WTC11 (cell line): Measurements from ENCODE around the gene EBF3. TPM values are rescaled to one million over a fixed set of nuclear protein-coding genes. Genes with fewer than 3 reads are reported as not detected.

Experiments
- ATAC-seq: fragments of 200-7000 bp; cut with Tn5 transposase; 2 replicates; pipeline ENCODE4 v1.10.0; 2021; ENCODE audit warnings: mild to moderate bottlenecking, moderate library complexity
- CTCF ChIA-PET: fragments of 300-600 bp; sonication (Branson Sonifier 250); formaldehyde crosslinking; loops from one replicate; lab custom pipeline; 2021; ENCODE audit warnings: antibody characterized with exemption; lab: Charles Lee
- POLR2A ChIA-PET: fragments of 350-600 bp; sonication (Branson Sonifier 250); formaldehyde crosslinking; loops from one replicate; lab custom pipeline; 2021; ENCODE audit warnings: antibody characterized with exemption; lab: Charles Lee
- DNase-seq: peaks from one replicate; pipeline ENCODE4 v3.0.0; 2021; ENCODE audit warnings: low spot score
- H3K27ac Mint-ChIP-seq: 2 replicates; pipeline ENCODE4 v1.8.0; 2021; ENCODE audit warnings: mixed read lengths
- H3K27me3 Mint-ChIP-seq: 2 replicates; pipeline ENCODE4 v1.8.0; 2021; ENCODE audit warnings: low read depth, mild to moderate bottlenecking, moderate library complexity, mixed read lengths
- H3K36me3 Mint-ChIP-seq: 2 replicates; pipeline ENCODE4 v1.8.0; 2021; ENCODE audit warnings: mixed read lengths
- H3K4me1 Mint-ChIP-seq: 2 replicates; pipeline ENCODE4 v1.8.0; 2022; ENCODE audit warnings: mixed read lengths
- H3K4me3 Mint-ChIP-seq: 2 replicates; pipeline ENCODE4 v1.8.0; 2021; ENCODE audit warnings: mild to moderate bottlenecking, moderate library complexity, mixed read lengths
- H3K9me3 Mint-ChIP-seq: 2 replicates; pipeline ENCODE4 v1.8.0; 2021; ENCODE audit warnings: mixed read lengths
- CDX4 ChIP-seq: fragments of 250-450 bp; sonication (Bioruptor Pico); IDR thresholded peaks from 2 replicates; pipeline ENCODE4 v1.9.0; 2021; ENCODE audit warnings: moderate library complexity, mild to moderate bottlenecking, inconsistent platforms, borderline replicate concordance
- ERG ChIP-seq: fragments of 250-450 bp; sonication (Bioruptor Pico); IDR thresholded peaks from 2 replicates; pipeline ENCODE4 v1.8.0; 2021; ENCODE audit warnings: mild to moderate bottlenecking
- ESRRA ChIP-seq: sonication (generic); formaldehyde crosslinking; IDR thresholded peaks from 2 replicates; pipeline ENCODE4 v1.8.1; 2022; ENCODE audit warnings: mild to moderate bottlenecking, missing genetic modification reagents, borderline replicate concordance
- FOXJ3 ChIP-seq: sonication (generic); formaldehyde crosslinking; IDR thresholded peaks from 2 replicates; pipeline ENCODE4 v1.9.0; 2021; ENCODE audit warnings: missing genetic modification reagents, mild to moderate bottlenecking, borderline replicate concordance
- FOXK1 ChIP-seq: sonication (generic); formaldehyde crosslinking; IDR thresholded peaks from 2 replicates; pipeline ENCODE4 v1.8.0; 2022; ENCODE audit warnings: mild to moderate bottlenecking, moderate library complexity, missing genetic modification reagents
- GABPB1 ChIP-seq: sonication (generic); formaldehyde crosslinking; IDR thresholded peaks from 2 replicates; pipeline ENCODE4 v1.8.1; 2023; ENCODE audit warnings: mild to moderate bottlenecking, missing genetic modification reagents
- NFE2L1 ChIP-seq: sonication (generic); formaldehyde crosslinking; IDR thresholded peaks from 2 replicates; pipeline ENCODE4 v1.8.1; 2023; ENCODE audit warnings: missing genetic modification reagents
- OVOL2 ChIP-seq: fragments of 250-450 bp; sonication (Bioruptor Pico); IDR thresholded peaks from 2 replicates; pipeline ENCODE4 v1.9.0; 2021; ENCODE audit warnings: mild to moderate bottlenecking, borderline replicate concordance
- PRRX2 ChIP-seq: fragments of 250-450 bp; sonication (Bioruptor Pico); IDR thresholded peaks from 2 replicates; pipeline ENCODE4 v1.8.0; 2021; ENCODE audit warnings: mild to moderate bottlenecking
- RORB ChIP-seq: fragments of 250-450 bp; sonication (Bioruptor Pico); IDR thresholded peaks from 2 replicates; pipeline ENCODE4 v1.9.0; 2021; ENCODE audit warnings: mild to moderate bottlenecking
- SOX15 ChIP-seq: fragments of 250-450 bp; sonication (Bioruptor Pico); IDR thresholded peaks from 2 replicates; pipeline ENCODE4 v1.9.0; 2021; ENCODE audit warnings: mild to moderate bottlenecking
- TCF7 ChIP-seq: sonication (generic); formaldehyde crosslinking; IDR thresholded peaks from 2 replicates; pipeline ENCODE4 v1.8.0; 2022; ENCODE audit warnings: mild to moderate bottlenecking, low read depth, missing genetic modification reagents, moderate library complexity
- ZNF423 ChIP-seq: fragments of 250-450 bp; sonication (Bioruptor Pico); IDR thresholded peaks from 2 replicates; pipeline ENCODE4 v2.1.2; 2022; ENCODE audit warnings: mild to moderate bottlenecking, moderate library complexity
- total RNA-seq: library from RNA; stranded (reverse); gene quantifications from 3 replicates; pipeline ENCODE4 v1.2.3, GENCODE V29; 2021
- TF ChIP-seq, protein P1 (sequence below): fragments of 250-450 bp; sonication (Bioruptor Pico); IDR thresholded peaks from 2 replicates; pipeline ENCODE4 v1.9.0; 2021; ENCODE audit warnings: mild to moderate bottlenecking
- TF ChIP-seq, protein P2 (sequence below): sonication (generic); formaldehyde crosslinking; IDR thresholded peaks from 2 replicates; pipeline ENCODE4 v1.8.1; 2023; ENCODE audit warnings: mild to moderate bottlenecking, missing genetic modification reagents, moderate library complexity
- TF ChIP-seq, protein P3 (sequence below): sonication (generic); formaldehyde crosslinking; IDR thresholded peaks from 2 replicates; pipeline ENCODE4 v1.8.1; 2022; ENCODE audit warnings: mild to moderate bottlenecking, moderate library complexity, missing genetic modification reagents
- TF ChIP-seq, protein P4 (sequence below): sonication (generic); formaldehyde crosslinking; IDR thresholded peaks from 2 replicates; pipeline ENCODE4 v1.8.0; 2023; ENCODE audit warnings: missing genetic modification reagents
- TF ChIP-seq, protein P5 (sequence below): sonication (generic); formaldehyde crosslinking; IDR thresholded peaks from 2 replicates; pipeline ENCODE4 v1.8.0; 2023; ENCODE audit warnings: missing genetic modification reagents, mild to moderate bottlenecking, borderline replicate concordance
- TF ChIP-seq, protein P6 (sequence below): sonication (generic); formaldehyde crosslinking; IDR thresholded peaks from 2 replicates; pipeline ENCODE4 v1.8.0; 2022; ENCODE audit warnings: mild to moderate bottlenecking, missing genetic modification reagents

Gene EBF3
- total RNA-seq, 1 experiment from 2014 or later, result 1.2 TPM

DNA sequence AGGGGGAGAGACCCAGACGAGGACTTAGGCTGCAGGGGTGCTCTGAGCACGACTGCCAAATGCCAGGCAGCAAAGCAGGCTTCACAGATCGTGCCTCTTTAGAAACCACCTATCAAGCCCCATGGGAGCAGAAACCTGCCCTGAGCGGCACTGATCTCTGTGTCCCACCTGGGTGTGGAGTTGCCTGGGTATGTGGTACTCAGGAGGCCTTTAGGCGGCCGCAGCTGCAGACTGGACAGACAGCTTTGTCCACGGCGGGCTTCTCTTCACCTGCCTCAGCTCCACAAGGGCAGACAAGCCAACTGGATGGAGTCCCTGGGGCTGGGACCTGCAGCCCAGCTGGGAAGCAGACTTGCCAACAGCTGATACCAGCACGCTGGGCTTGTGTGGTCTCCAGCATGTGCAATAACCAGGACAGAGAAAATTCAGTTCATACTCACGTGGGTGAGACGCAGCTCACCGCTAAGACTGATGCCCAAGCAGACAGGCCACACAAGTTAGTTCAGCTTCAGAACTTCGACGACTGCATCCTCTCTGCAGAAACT is 163.2 kb downstream of the EBF3 start:
- peaks cover 36% of the 10 kb centered on the region for H3K9me3 Mint-ChIP-seq
- ATAC-seq, result no peak
- TF ChIP-seq NFE2L1 (CRISPR knock-in tag), result no peak
- TF ChIP-seq, protein P1, sequence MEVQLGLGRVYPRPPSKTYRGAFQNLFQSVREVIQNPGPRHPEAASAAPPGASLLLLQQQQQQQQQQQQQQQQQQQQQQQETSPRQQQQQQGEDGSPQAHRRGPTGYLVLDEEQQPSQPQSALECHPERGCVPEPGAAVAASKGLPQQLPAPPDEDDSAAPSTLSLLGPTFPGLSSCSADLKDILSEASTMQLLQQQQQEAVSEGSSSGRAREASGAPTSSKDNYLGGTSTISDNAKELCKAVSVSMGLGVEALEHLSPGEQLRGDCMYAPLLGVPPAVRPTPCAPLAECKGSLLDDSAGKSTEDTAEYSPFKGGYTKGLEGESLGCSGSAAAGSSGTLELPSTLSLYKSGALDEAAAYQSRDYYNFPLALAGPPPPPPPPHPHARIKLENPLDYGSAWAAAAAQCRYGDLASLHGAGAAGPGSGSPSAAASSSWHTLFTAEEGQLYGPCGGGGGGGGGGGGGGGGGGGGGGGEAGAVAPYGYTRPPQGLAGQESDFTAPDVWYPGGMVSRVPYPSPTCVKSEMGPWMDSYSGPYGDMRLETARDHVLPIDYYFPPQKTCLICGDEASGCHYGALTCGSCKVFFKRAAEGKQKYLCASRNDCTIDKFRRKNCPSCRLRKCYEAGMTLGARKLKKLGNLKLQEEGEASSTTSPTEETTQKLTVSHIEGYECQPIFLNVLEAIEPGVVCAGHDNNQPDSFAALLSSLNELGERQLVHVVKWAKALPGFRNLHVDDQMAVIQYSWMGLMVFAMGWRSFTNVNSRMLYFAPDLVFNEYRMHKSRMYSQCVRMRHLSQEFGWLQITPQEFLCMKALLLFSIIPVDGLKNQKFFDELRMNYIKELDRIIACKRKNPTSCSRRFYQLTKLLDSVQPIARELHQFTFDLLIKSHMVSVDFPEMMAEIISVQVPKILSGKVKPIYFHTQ (CRISPR knock-in tag), result no peak
- TF ChIP-seq, protein P2, sequence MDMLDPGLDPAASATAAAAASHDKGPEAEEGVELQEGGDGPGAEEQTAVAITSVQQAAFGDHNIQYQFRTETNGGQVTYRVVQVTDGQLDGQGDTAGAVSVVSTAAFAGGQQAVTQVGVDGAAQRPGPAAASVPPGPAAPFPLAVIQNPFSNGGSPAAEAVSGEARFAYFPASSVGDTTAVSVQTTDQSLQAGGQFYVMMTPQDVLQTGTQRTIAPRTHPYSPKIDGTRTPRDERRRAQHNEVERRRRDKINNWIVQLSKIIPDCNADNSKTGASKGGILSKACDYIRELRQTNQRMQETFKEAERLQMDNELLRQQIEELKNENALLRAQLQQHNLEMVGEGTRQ (CRISPR knock-in tag), result no peak
- no peak for TF ChIP-seq GABPB1 (CRISPR knock-in tag)
- TF ChIP-seq PRRX2 (CRISPR knock-in tag), result no peak
- no peak for TF ChIP-seq ZNF423 (CRISPR knock-in tag)
- TF ChIP-seq, all 79 proteins: peak for 0
- Mint-ChIP-seq H3K4me3 (no peak overlapping the region), H3K27ac (peak overlapping the region; percentile 68; the same call in 1 of the 2 replicates), H3K36me3 (peaks cover 19% of the 10 kb centered on the region), H3K27me3 (peaks cover 4% of the 10 kb centered on the region), H3K4me1 (peaks cover 12% of the 10 kb centered on the region)
- no peak for DNase-seq
- CTCF ChIA-PET, result interaction anchor here (0.6 to 1.0 kb wide), 2 partner anchors 38 to 183 kb away, joined by 3 read pairs; no protein-coding TSS in a partner anchor
- POLR2A ChIA-PET, result no interaction called here

DNA sequence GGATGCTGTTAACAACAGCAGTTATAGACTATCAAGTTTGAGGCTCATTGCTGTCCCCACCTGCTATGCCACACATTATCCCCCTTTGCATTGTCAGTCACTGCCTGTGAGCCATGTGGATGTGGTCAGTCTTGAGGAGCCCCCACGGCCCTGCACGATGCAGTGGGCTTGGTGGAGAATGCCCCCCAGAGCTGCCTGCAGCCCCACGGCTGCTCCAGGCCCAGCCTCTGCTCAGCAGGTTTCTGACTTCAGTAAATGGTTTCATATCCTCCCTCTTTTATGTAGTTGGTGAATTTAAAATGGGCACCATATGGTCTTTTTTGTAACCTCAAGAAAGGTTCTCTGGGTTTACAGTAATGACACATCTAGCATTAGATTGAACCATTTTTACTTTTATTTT is 164.1 kb downstream of the EBF3 start:
- Mint-ChIP-seq H3K36me3 (peaks cover 14% of the 10 kb centered on the region), H3K4me3 (no peak overlapping the region), H3K27ac (no peak overlapping the region), H3K4me1 (peaks cover 12% of the 10 kb centered on the region), H3K27me3 (peaks cover 4% of the 10 kb centered on the region), H3K9me3 (peaks cover 27% of the 10 kb centered on the region)
- ATAC-seq (peak; percentile 16; the same call in 1 of the 2 replicates), DNase-seq (no peak)
- CTCF ChIA-PET, result no interaction called here
- POLR2A ChIA-PET, result no interaction called here
- TF ChIP-seq OVOL2 (CRISPR knock-in tag) (no peak), ERG (CRISPR knock-in tag) (no peak), TCF7 (CRISPR knock-in tag) (no peak), PRRX2 (CRISPR knock-in tag) (no peak), ESRRA (CRISPR knock-in tag) (no peak), CDX4 (no peak), RORB (CRISPR knock-in tag) (no peak), SOX15 (CRISPR knock-in tag) (no peak), FOXJ3 (CRISPR knock-in tag) (no peak), FOXK1 (CRISPR knock-in tag) (no peak)
- TF ChIP-seq, protein P3, sequence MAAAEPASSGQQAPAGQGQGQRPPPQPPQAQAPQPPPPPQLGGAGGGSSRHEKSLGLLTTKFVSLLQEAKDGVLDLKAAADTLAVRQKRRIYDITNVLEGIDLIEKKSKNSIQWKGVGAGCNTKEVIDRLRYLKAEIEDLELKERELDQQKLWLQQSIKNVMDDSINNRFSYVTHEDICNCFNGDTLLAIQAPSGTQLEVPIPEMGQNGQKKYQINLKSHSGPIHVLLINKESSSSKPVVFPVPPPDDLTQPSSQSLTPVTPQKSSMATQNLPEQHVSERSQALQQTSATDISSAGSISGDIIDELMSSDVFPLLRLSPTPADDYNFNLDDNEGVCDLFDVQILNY (CRISPR knock-in tag), result no peak
- TF ChIP-seq, protein P4, sequence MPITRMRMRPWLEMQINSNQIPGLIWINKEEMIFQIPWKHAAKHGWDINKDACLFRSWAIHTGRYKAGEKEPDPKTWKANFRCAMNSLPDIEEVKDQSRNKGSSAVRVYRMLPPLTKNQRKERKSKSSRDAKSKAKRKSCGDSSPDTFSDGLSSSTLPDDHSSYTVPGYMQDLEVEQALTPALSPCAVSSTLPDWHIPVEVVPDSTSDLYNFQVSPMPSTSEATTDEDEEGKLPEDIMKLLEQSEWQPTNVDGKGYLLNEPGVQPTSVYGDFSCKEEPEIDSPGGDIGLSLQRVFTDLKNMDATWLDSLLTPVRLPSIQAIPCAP, result no peak
- TF ChIP-seq, protein P5, sequence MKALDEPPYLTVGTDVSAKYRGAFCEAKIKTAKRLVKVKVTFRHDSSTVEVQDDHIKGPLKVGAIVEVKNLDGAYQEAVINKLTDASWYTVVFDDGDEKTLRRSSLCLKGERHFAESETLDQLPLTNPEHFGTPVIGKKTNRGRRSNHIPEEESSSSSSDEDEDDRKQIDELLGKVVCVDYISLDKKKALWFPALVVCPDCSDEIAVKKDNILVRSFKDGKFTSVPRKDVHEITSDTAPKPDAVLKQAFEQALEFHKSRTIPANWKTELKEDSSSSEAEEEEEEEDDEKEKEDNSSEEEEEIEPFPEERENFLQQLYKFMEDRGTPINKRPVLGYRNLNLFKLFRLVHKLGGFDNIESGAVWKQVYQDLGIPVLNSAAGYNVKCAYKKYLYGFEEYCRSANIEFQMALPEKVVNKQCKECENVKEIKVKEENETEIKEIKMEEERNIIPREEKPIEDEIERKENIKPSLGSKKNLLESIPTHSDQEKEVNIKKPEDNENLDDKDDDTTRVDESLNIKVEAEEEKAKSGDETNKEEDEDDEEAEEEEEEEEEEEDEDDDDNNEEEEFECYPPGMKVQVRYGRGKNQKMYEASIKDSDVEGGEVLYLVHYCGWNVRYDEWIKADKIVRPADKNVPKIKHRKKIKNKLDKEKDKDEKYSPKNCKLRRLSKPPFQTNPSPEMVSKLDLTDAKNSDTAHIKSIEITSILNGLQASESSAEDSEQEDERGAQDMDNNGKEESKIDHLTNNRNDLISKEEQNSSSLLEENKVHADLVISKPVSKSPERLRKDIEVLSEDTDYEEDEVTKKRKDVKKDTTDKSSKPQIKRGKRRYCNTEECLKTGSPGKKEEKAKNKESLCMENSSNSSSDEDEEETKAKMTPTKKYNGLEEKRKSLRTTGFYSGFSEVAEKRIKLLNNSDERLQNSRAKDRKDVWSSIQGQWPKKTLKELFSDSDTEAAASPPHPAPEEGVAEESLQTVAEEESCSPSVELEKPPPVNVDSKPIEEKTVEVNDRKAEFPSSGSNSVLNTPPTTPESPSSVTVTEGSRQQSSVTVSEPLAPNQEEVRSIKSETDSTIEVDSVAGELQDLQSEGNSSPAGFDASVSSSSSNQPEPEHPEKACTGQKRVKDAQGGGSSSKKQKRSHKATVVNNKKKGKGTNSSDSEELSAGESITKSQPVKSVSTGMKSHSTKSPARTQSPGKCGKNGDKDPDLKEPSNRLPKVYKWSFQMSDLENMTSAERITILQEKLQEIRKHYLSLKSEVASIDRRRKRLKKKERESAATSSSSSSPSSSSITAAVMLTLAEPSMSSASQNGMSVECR (CRISPR knock-in tag), result no peak
- TF ChIP-seq, protein P6, sequence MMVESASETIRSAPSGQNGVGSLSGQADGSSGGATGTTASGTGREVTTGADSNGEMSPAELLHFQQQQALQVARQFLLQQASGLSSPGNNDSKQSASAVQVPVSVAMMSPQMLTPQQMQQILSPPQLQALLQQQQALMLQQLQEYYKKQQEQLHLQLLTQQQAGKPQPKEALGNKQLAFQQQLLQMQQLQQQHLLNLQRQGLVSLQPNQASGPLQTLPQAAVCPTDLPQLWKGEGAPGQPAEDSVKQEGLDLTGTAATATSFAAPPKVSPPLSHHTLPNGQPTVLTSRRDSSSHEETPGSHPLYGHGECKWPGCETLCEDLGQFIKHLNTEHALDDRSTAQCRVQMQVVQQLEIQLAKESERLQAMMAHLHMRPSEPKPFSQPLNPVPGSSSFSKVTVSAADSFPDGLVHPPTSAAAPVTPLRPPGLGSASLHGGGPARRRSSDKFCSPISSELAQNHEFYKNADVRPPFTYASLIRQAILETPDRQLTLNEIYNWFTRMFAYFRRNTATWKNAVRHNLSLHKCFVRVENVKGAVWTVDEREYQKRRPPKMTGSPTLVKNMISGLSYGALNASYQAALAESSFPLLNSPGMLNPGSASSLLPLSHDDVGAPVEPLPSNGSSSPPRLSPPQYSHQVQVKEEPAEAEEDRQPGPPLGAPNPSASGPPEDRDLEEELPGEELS (CRISPR knock-in tag), result no peak
